HepG2 (cell line): Measurements from ENCODE around the gene CKS1B. TPM values are rescaled to one million over a fixed set of nuclear protein-coding genes. Genes with fewer than 3 reads are reported as not detected.

Source experiments
- GPN1 ChIP-seq: sonication (generic); formaldehyde crosslinking; IDR thresholded peaks from 2 replicates; pipeline ENCODE4 v1.5.1; 2020; ENCODE audit warnings: missing genetic modification reagents, borderline replicate concordance
- MED13 ChIP-seq: sonication (generic); formaldehyde crosslinking; IDR thresholded peaks from 2 replicates; pipeline ENCODE4 v1.5.0; 2020; ENCODE audit warnings: missing genetic modification reagents
- NFE2L2 ChIP-seq: fragments of 150-350 bp; IDR thresholded peaks from 2 replicates; pipeline ENCODE4 v1.6.1; 2014; ENCODE audit warnings: low read length
- NR2C2 ChIP-seq: sonication (generic); formaldehyde crosslinking; IDR thresholded peaks from 2 replicates; pipeline ENCODE4 v1.4.0; 2020; ENCODE audit warnings: missing genetic modification reagents, mild to moderate bottlenecking, moderate library complexity, borderline replicate concordance
- PHF20 ChIP-seq: sonication (generic); formaldehyde crosslinking; IDR thresholded peaks from 2 replicates; pipeline ENCODE4 v1.5.0; 2020; ENCODE audit warnings: mild to moderate bottlenecking, missing genetic modification reagents
- PITX1 ChIP-seq: sonication (generic); formaldehyde crosslinking; IDR thresholded peaks from 2 replicates; pipeline ENCODE4 v1.5.1; 2020; ENCODE audit warnings: mild to moderate bottlenecking, missing genetic modification reagents
- PPARG ChIP-seq: conservative IDR thresholded peaks from 2 replicates; pipeline ENCODE4 v1.6.1; 2016; ENCODE audit warnings: missing biosample characterization, missing genetic modification reagents
- RAD51 ChIP-seq: fragments of 450-650 bp; IDR thresholded peaks from 2 replicates; pipeline ENCODE4 v1.6.1; 2016; ENCODE audit warnings: borderline replicate concordance
- SPEN ChIP-seq: sonication (generic); formaldehyde crosslinking; IDR thresholded peaks from 2 replicates; pipeline ENCODE4 v1.5.1; 2020; ENCODE audit warnings: low read depth, mild to moderate bottlenecking, missing genetic modification reagents
- YY1 ChIP-seq: IDR thresholded peaks from 2 replicates; pipeline ENCODE4 v1.6.1; 2011; ENCODE audit warnings: low read length, low read depth, moderate library complexity, mild to moderate bottlenecking; ENCODE audit not compliant: insufficient read depth, insufficient replicate concordance
- ZBTB7B ChIP-seq: sonication (generic); formaldehyde crosslinking; IDR thresholded peaks from 2 replicates; pipeline ENCODE4 v1.4.0; 2020; ENCODE audit warnings: missing genetic modification reagents
- ZNF430 ChIP-seq: sonication (generic); formaldehyde crosslinking; IDR thresholded peaks from 2 replicates; pipeline ENCODE4 v1.9.0; 2021; ENCODE audit warnings: mild to moderate bottlenecking, missing genetic modification reagents
- ZNF557 ChIP-seq: sonication (generic); formaldehyde crosslinking; IDR thresholded peaks from 2 replicates; pipeline ENCODE4 v1.4.0; 2020; ENCODE audit warnings: missing genetic modification reagents
- ZNF564 ChIP-seq: sonication (generic); formaldehyde crosslinking; IDR thresholded peaks from 2 replicates; pipeline ENCODE4 v1.8.1; 2023; ENCODE audit warnings: mild to moderate bottlenecking, missing genetic modification reagents
- ZNF644 ChIP-seq: IDR thresholded peaks from 2 replicates; pipeline ENCODE4 v1.6.1; 2016; ENCODE audit warnings: low read depth
- ZNF7 ChIP-seq: IDR thresholded peaks from 2 replicates; pipeline ENCODE4 v1.6.1; 2016; ENCODE audit warnings: missing biosample characterization, missing genetic modification reagents
- ZSCAN22 ChIP-seq: sonication (generic); formaldehyde crosslinking; IDR thresholded peaks from 2 replicates; pipeline ENCODE4 v1.4.0; 2020; ENCODE audit warnings: mild to moderate bottlenecking, missing genetic modification reagents
- polyA plus RNA-seq, 8 experiments: library from polyadenylated mRNA; depleted of rRNA in 3 of 8; stranded (reverse) in 7 of 8; unstranded in 1 of 8; fragments of >200 nt; fragmentation: Illumina TruSeq in 4 of 8; extraction: Trizol in 4 of 8; gene quantifications; 2 replicates each; pipeline versions ENCODE4 v1.2.1 to v1.2.3, GENCODE V29; 2011 to 2016; ENCODE audit warnings: low read depth in 4 of 8, missing spikeins in 1 of 8, mixed read lengths in 1 of 8; ENCODE audit not compliant: insufficient read depth in 1 of 8
- total RNA-seq, 5 experiments: library from RNA; depleted of rRNA; stranded (reverse); fragments of >200 nt; fragmentation: Illumina TruSeq; extraction: Trizol; gene quantifications; 2 replicates each; pipeline ENCODE4 v1.2.3, GENCODE V29; 2016; ENCODE audit warnings: low read depth in 1 of 5
- TF ChIP-seq, protein P1 (sequence below): IDR thresholded peaks from 2 replicates; pipeline ENCODE4 v1.6.1; 2016
- TF ChIP-seq, protein P2 (sequence below): sonication (generic); formaldehyde crosslinking; IDR thresholded peaks from 2 replicates; pipeline ENCODE4 v1.5.1; 2020; ENCODE audit warnings: mild to moderate bottlenecking, missing genetic modification reagents, moderate library complexity
- TF ChIP-seq, protein P3 (sequence below): sonication (generic); formaldehyde crosslinking; IDR thresholded peaks from 2 replicates; pipeline ENCODE4 v1.4.0; 2020; ENCODE audit warnings: missing genetic modification reagents

CKS1B gene
- total and polyA plus RNA-seq, 2 of the 13 experiments (the other 11 are each of a cell fraction or from before 2014, with no cell fraction given): 217 to 222 TPM

DNA sequence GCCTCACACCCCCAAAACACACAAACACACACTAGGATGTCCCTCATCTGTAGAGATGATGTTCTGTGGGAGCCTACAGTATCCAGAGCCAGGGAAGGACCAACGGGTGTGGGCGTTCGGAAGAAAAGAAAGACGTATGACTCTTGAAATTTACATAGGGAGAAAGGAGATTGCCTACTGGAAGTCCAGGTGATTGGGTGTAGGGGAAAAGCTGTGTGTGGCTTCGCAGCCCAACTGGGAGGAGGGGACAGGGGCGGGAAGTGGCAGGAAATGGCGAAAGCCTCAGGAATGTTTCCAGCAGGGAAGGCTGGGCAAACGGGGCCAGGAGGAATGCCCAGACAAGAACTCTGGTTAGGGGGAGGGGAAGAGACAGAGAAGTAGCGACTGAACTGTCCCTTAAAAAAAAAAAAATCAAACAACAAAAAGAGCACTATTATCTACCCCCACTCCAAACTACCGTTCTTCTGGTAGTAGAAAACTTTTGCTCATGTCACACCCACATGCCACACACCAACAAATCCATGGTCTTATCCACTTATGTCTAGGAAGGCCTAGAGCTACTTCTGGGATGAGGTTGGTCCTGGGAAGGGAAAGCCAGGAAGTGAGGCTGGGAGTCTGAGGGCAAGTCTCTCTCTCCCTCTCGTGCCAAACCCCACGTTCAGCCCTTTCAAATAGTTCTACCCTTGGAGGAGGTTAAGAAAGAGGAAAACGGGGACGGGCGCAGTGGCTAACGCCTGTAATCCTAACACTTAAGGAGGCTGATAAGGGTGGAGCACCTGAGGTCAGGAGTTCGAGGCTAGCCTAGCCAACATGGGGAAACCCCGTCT, 1.8 kb upstream of the CKS1B start (continued):
- TF ChIP-seq NR2C2 (CRISPR knock-in tag): peak; percentile 62; the same call in 1 of the 2 replicates
- peak; percentile 64; the same call in 1 of the 2 replicates for TF ChIP-seq SPEN
- TF ChIP-seq NFE2L2: no peak
- TF ChIP-seq, protein P1, sequence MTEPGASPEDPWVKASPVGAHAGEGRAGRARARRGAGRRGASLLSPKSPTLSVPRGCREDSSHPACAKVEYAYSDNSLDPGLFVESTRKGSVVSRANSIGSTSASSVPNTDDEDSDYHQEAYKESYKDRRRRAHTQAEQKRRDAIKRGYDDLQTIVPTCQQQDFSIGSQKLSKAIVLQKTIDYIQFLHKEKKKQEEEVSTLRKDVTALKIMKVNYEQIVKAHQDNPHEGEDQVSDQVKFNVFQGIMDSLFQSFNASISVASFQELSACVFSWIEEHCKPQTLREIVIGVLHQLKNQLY (CRISPR knock-in tag): peak; percentile 16; the same call in 1 of the 2 replicates
- TF ChIP-seq, protein P2, sequence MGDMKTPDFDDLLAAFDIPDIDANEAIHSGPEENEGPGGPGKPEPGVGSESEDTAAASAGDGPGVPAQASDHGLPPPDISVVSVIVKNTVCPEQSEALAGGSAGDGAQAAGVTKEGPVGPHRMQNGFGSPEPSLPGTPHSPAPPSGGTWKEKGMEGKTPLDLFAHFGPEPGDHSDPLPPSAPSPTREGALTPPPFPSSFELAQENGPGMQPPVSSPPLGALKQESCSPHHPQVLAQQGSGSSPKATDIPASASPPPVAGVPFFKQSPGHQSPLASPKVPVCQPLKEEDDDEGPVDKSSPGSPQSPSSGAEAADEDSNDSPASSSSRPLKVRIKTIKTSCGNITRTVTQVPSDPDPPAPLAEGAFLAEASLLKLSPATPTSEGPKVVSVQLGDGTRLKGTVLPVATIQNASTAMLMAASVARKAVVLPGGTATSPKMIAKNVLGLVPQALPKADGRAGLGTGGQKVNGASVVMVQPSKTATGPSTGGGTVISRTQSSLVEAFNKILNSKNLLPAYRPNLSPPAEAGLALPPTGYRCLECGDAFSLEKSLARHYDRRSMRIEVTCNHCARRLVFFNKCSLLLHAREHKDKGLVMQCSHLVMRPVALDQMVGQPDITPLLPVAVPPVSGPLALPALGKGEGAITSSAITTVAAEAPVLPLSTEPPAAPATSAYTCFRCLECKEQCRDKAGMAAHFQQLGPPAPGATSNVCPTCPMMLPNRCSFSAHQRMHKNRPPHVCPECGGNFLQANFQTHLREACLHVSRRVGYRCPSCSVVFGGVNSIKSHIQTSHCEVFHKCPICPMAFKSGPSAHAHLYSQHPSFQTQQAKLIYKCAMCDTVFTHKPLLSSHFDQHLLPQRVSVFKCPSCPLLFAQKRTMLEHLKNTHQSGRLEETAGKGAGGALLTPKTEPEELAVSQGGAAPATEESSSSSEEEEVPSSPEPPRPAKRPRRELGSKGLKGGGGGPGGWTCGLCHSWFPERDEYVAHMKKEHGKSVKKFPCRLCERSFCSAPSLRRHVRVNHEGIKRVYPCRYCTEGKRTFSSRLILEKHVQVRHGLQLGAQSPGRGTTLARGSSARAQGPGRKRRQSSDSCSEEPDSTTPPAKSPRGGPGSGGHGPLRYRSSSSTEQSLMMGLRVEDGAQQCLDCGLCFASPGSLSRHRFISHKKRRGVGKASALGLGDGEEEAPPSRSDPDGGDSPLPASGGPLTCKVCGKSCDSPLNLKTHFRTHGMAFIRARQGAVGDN (CRISPR knock-in tag): peak; percentile 71
- TF ChIP-seq ZNF644 (CRISPR knock-in tag): peak; percentile 22; the same call in 1 of the 2 replicates
- TF ChIP-seq PITX1 (CRISPR knock-in tag): peak; percentile 64; the same call in 1 of the 2 replicates
- TF ChIP-seq PPARG (CRISPR knock-in tag): peak; percentile 77
- peak; percentile 23; the same call in 1 of the 2 replicates for TF ChIP-seq ZNF430 (CRISPR knock-in tag)
- no peak for TF ChIP-seq ZBTB7B
- no peak for TF ChIP-seq GPN1 (CRISPR knock-in tag)
- TF ChIP-seq PHF20 (CRISPR knock-in tag): 0 out of 2 replicates have a peak, but pooled peaks have one; percentile 46
- TF ChIP-seq YY1: peak; percentile 84
- peak; percentile 81; the same call in 1 of the 2 replicates for TF ChIP-seq ZNF564
- 0 out of 2 replicates have a peak, but pooled peaks have one; percentile 72 for TF ChIP-seq ZNF557
- TF ChIP-seq MED13 (CRISPR knock-in tag): 0 out of 2 replicates have a peak, but pooled peaks have one; percentile 65
- no peak for TF ChIP-seq RAD51
- TF ChIP-seq, protein P3, sequence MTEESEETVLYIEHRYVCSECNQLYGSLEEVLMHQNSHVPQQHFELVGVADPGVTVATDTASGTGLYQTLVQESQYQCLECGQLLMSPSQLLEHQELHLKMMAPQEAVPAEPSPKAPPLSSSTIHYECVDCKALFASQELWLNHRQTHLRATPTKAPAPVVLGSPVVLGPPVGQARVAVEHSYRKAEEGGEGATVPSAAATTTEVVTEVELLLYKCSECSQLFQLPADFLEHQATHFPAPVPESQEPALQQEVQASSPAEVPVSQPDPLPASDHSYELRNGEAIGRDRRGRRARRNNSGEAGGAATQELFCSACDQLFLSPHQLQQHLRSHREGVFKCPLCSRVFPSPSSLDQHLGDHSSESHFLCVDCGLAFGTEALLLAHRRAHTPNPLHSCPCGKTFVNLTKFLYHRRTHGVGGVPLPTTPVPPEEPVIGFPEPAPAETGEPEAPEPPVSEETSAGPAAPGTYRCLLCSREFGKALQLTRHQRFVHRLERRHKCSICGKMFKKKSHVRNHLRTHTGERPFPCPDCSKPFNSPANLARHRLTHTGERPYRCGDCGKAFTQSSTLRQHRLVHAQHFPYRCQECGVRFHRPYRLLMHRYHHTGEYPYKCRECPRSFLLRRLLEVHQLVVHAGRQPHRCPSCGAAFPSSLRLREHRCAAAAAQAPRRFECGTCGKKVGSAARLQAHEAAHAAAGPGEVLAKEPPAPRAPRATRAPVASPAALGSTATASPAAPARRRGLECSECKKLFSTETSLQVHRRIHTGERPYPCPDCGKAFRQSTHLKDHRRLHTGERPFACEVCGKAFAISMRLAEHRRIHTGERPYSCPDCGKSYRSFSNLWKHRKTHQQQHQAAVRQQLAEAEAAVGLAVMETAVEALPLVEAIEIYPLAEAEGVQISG (CRISPR knock-in tag): peak; percentile 77
- no peak for TF ChIP-seq ZNF7
- no peak for TF ChIP-seq ZSCAN22 (CRISPR knock-in tag)
